Gastroesophageal sphincter (tissue), 4 donors: Measurements from ENCODE around the gene FYCO1. TPM values are rescaled to one million over a fixed set of nuclear protein-coding genes. Genes with fewer than 3 reads are reported as not detected.

Source experiments
- ATAC-seq: fragments of 150-250 bp; one replicate; pipeline ENCODE4 v1.9.1; 2016; ENCODE audit warnings: mild to moderate bottlenecking, moderate library complexity
- H3K27ac ChIP-seq, 4 donors: fragments of 200-600 bp; sonication (generic) in 3 of 4; 1 replicate in 3 of 4; 2 replicates in 1 of 4; pipeline ENCODE4 v1.5.1; 2016 to 2019
- H3K27me3 ChIP-seq: fragments of 200-600 bp; sonication (generic); one replicate; pipeline ENCODE4 v1.5.1; 2019
- H3K36me3 ChIP-seq, 2 donors: fragments of 200-600 bp; sonication (generic); one replicate each; pipeline ENCODE4 v1.5.1; 2019; ENCODE audit warnings: control low read depth in 1 of 2
- H3K4me1 ChIP-seq, 3 donors: fragments of 200-600 bp; sonication (generic); 1 replicate in 2 of 3; 2 replicates in 1 of 3; pipeline ENCODE4 v1.5.1; 2016 to 2019; ENCODE audit warnings: control low read depth in 2 of 3
- H3K4me3 ChIP-seq, 2 donors: fragments of 200-600 bp; sonication (generic); one replicate each; pipeline ENCODE4 v1.5.1; 2019; ENCODE audit warnings: mild to moderate bottlenecking in 1 of 2, moderate library complexity in 1 of 2
- H3K9me3 ChIP-seq, 3 donors: fragments of 200-600 bp; sonication (generic); one replicate each; pipeline ENCODE4 v1.5.1; 2017 to 2019; ENCODE audit warnings: control low read depth in 2 of 3
- EP300 ChIP-seq: sonication (generic); formaldehyde crosslinking; IDR thresholded peaks from one replicate; pipeline ENCODE4 v1.6.1; 2017; ENCODE audit warnings: antibody characterized with exemption, mild to moderate bottlenecking
- POLR2A ChIP-seq, 2 donors: fragments of 450-650 bp; IDR thresholded peaks; one replicate each; pipeline ENCODE4 v1.6.1; 2017; ENCODE audit warnings: antibody characterized with exemption in 2 of 2, mild to moderate bottlenecking in 2 of 2, moderate library complexity in 1 of 2
- POLR2AphosphoS5 ChIP-seq: sonication (generic); formaldehyde crosslinking; IDR thresholded peaks from one replicate; pipeline ENCODE4 v1.6.1; 2017; ENCODE audit warnings: antibody characterized with exemption
- WGBS, 2 donors: methylation state at CpG; one replicate each; pipeline ENCODE4 v1.1.5; 2018; ENCODE audit warnings: low coverage in 1 of 2; 5-methylcytosine and 5-hydroxymethylcytosine counted together
- total RNA-seq, 4 donors: library from RNA; depleted of rRNA; stranded (reverse); fragments of >200 nt; gene quantifications; one replicate each; pipeline ENCODE4 v1.1.0, GENCODE V29; 2016
- TF ChIP-seq, protein P1 (sequence below), 4 experiments: fragments of 200-600 bp in 2 of 4; fragments of 450-650 bp in 2 of 4; sonication (generic) in 1 of 4; IDR thresholded peaks; one replicate each; pipeline ENCODE4 v1.5.1; 2017 to 2019; ENCODE audit warnings: antibody characterized with exemption in 4 of 4, mild to moderate bottlenecking in 2 of 4, moderate library complexity in 2 of 4

Gene FYCO1
- total RNA-seq, 4 donors from 2014 or later, result 66.8 to 144 (median 97.3) TPM

GRCh38 chr3:45915518-45916231, 79.9 kb downstream of the FYCO1 start:
- ATAC-seq, result no peak
- 17 to 20% methylated on average over 1 to 3 of the region's 13 CpGs for WGBS, 2 donors

GRCh38 chr3:45915059-45915439, 80.6 kb downstream of the FYCO1 start:
- no peak for ATAC-seq
- TF ChIP-seq EP300 (no peak), POLR2A (IDR thresholded peaks at IDR 0.05) (no peak), POLR2AphosphoS5 (no peak)
- TF ChIP-seq, protein P1, sequence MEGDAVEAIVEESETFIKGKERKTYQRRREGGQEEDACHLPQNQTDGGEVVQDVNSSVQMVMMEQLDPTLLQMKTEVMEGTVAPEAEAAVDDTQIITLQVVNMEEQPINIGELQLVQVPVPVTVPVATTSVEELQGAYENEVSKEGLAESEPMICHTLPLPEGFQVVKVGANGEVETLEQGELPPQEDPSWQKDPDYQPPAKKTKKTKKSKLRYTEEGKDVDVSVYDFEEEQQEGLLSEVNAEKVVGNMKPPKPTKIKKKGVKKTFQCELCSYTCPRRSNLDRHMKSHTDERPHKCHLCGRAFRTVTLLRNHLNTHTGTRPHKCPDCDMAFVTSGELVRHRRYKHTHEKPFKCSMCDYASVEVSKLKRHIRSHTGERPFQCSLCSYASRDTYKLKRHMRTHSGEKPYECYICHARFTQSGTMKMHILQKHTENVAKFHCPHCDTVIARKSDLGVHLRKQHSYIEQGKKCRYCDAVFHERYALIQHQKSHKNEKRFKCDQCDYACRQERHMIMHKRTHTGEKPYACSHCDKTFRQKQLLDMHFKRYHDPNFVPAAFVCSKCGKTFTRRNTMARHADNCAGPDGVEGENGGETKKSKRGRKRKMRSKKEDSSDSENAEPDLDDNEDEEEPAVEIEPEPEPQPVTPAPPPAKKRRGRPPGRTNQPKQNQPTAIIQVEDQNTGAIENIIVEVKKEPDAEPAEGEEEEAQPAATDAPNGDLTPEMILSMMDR (IDR thresholded peaks at IDR 0.05), result no peak
- 92 to 96% methylated on average over 4 of the region's 9 CpGs for WGBS, 2 donors
- H3K4me3 ChIP-seq, result no peak overlapping the region
- no peaks in the 10 kb centered on the region for H3K27me3 ChIP-seq
- no peak overlapping the region for H3K27ac ChIP-seq
- peaks cover 0 to 34% of the 10 kb centered on the region in 2 donors for H3K36me3 ChIP-seq
- H3K4me1 ChIP-seq, result peaks cover 0 to 10% (median 0%) of the 10 kb centered on the region in 3 donors
- no peaks in the 10 kb centered on the region for H3K9me3 ChIP-seq

More at GRCh38 chr3:45915518-45916231, 79.9 kb downstream of the FYCO1 start:
- no peaks in the 10 kb centered on the region for H3K27me3 ChIP-seq
- no peak overlapping the region for H3K27ac ChIP-seq
- H3K4me1 ChIP-seq, result peaks cover 0 to 10% (median 0%) of the 10 kb centered on the region in 3 donors
- no peak overlapping the region for H3K4me3 ChIP-seq
- no peaks in the 10 kb centered on the region for H3K9me3 ChIP-seq
- no peak for TF ChIP-seq POLR2A (IDR thresholded peaks at IDR 0.05)
- no peak for TF ChIP-seq POLR2AphosphoS5
- TF ChIP-seq, protein P1 (IDR thresholded peaks at IDR 0.05), result no peak
- no peak for TF ChIP-seq EP300
- H3K36me3 ChIP-seq, result peaks cover 0 to 41% of the 10 kb centered on the region in 2 donors

DNA sequence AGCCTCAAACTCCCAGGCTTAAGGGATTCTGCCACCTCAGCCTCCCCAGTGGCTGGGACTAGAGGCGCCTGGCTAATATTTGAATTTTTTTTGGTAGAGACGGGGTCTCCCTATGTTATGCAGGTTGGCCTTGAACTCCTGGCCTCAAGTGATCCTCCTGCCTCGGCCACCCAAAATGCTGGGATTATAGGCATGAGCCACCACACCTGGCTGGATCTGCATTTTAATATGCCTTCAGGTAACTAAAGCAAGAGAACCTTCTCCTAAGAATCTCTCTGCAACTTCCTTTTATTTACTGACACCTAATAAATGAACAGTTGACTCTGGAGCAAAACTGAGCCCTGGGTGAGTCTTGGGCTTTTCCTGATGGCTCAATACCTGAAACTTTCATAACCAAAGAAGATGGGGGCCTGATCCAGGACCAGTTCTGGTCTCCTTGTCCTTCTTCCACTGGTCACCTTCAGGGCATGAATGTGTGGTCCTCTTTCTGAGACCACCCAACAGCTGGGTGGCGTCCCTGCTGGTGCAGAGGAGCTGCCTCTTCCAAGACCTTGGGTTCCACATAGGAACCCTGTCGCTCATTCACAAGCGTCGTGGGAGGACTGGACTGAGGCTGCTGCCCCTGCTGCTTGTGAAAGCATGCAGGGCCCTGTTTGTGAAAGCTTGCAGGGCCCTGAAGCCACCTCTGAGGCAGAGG, 81.1 kb downstream of the FYCO1 start:
- H3K4me3 ChIP-seq, result no peak overlapping the region
- TF ChIP-seq, protein P1 (IDR thresholded peaks at IDR 0.05), result no peak
- TF ChIP-seq POLR2A (IDR thresholded peaks at IDR 0.05), result no peak
- no peak for TF ChIP-seq EP300
- no peak for TF ChIP-seq POLR2AphosphoS5
- H3K9me3 ChIP-seq, result no peaks in the 10 kb centered on the region
- 100% methylated on average over 1 to 2 of the region's 7 CpGs for WGBS, 2 donors
- peaks cover 0 to 10% (median 0%) of the 10 kb centered on the region in 3 donors for H3K4me1 ChIP-seq
- H3K27me3 ChIP-seq, result no peaks in the 10 kb centered on the region
- H3K36me3 ChIP-seq, result peaks cover 0 to 29% of the 10 kb centered on the region in 2 donors
- H3K27ac ChIP-seq, result no peak overlapping the region
- no peak for ATAC-seq

DNA sequence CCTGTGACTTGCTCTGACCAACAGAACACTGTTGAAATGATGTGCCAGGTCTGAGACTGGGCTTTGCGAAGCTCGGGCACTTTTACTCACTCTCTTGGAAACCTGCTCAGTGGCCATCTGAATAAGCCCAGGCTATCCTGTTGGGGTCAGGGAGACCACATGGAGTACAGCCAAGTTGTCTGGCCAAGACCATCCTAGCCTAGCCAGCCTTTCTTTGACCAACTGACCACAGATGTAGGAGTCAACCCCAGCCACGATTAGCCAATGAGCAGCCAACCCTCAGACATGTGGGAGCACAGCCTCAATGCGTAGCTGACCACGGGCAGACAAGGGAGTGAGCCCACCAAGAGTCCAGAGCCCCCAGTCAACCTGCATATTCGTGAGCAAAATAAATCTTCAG, 83.2 kb downstream of the FYCO1 start:
- H3K36me3 ChIP-seq, result peaks cover 0 to 11% of the 10 kb centered on the region in 2 donors
- no peaks in the 10 kb centered on the region for H3K9me3 ChIP-seq
- ATAC-seq, result no peak
- WGBS, 2 donors, result 90% methylated on average over 5 of the region's 6 CpGs; no CpG with 5 or more reads in 1 of the 2 donors
- no peak for TF ChIP-seq POLR2AphosphoS5
- TF ChIP-seq, protein P1 (IDR thresholded peaks at IDR 0.05), result no peak
- no peak overlapping the region for H3K27ac ChIP-seq
- no peak overlapping the region for H3K4me3 ChIP-seq
- peaks cover 0 to 12% (median 0%) of the 10 kb centered on the region in 3 donors for H3K4me1 ChIP-seq
- no peaks in the 10 kb centered on the region for H3K27me3 ChIP-seq
